ENCODE results near the gene MRPL23.

DNA sequence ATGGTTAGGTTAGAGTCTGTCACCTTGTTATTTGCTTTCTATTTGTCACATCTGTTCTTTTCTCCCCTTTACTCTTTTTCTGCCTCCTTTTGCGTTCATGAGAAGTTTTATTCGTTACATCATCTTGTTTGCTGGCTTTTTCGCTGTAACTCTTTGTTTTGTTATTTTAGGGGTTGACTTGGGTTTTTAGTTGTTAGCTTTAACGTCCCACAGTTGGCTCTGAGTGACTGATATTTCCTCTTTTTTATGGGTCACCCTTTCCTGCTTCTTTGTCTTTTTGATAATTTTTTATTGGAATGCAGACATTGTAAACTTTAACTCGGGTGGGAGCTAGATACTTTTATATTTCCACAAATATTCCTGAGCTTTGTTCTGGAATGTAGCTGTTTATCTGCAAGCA lies 41.0 kb upstream of the MRPL23 start:
- TF ChIP-seq, protein P1, sequence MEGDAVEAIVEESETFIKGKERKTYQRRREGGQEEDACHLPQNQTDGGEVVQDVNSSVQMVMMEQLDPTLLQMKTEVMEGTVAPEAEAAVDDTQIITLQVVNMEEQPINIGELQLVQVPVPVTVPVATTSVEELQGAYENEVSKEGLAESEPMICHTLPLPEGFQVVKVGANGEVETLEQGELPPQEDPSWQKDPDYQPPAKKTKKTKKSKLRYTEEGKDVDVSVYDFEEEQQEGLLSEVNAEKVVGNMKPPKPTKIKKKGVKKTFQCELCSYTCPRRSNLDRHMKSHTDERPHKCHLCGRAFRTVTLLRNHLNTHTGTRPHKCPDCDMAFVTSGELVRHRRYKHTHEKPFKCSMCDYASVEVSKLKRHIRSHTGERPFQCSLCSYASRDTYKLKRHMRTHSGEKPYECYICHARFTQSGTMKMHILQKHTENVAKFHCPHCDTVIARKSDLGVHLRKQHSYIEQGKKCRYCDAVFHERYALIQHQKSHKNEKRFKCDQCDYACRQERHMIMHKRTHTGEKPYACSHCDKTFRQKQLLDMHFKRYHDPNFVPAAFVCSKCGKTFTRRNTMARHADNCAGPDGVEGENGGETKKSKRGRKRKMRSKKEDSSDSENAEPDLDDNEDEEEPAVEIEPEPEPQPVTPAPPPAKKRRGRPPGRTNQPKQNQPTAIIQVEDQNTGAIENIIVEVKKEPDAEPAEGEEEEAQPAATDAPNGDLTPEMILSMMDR (conservative IDR thresholded peaks at IDR 0.05; ENCODE audit: low read depth, low read length) = no peak
- no peak for TF ChIP-seq EZH2phosphoT487 (IDR thresholded peaks at IDR 0.05; ENCODE audit: borderline replicate concordance, low read length)
- no peak for TF ChIP-seq EZH2 (IDR thresholded peaks at IDR 0.05; ENCODE audit: low read length, unreplicated experiment)
